AG04449 (cell line): ENCODE data around the gene PHETA2.
"Not testable (repeated sequence)": the region's sequence is repeated elsewhere in the genome, so short reads cannot be mapped to it uniquely, and the experiment has no call there.

Source experiments
- CTCF ChIA-PET: fragments of 350-600 bp; formaldehyde crosslinking; extraction: SDS; loops from one replicate; lab custom pipeline; 2021; ENCODE audit warnings: antibody characterized with exemption; lab: Yijun Ruan, JAX
- POLR2A ChIA-PET: fragments of 400-600, 350-600 bp; formaldehyde crosslinking; extraction: SDS; loops from one replicate; lab custom pipeline; 2020; ENCODE audit warnings: antibody characterized with exemption, inconsistent platforms; lab: Yijun Ruan, JAX
- DNase-seq: peaks from one replicate; pipeline ENCODE4 v3.0.0-alpha.2; 2010; ENCODE audit warnings: low read depth, low spot score
- H3K4me3 ChIP-seq: 2 replicates; pipeline ENCODE4 v1.5.1; 2011; ENCODE audit warnings: low read depth, mild to moderate bottlenecking, control low read depth, low read length
- TF ChIP-seq, protein P1 (sequence below): IDR thresholded peaks from one replicate; pipeline ENCODE4 v1.5.1; 2011; ENCODE audit warnings: mild to moderate bottlenecking, moderate library complexity, low read length, control low read depth, inconsistent platforms; ENCODE audit not compliant: insufficient read depth; ENCODE audit errors: missing control alignments

PHETA2 gene

DNA sequence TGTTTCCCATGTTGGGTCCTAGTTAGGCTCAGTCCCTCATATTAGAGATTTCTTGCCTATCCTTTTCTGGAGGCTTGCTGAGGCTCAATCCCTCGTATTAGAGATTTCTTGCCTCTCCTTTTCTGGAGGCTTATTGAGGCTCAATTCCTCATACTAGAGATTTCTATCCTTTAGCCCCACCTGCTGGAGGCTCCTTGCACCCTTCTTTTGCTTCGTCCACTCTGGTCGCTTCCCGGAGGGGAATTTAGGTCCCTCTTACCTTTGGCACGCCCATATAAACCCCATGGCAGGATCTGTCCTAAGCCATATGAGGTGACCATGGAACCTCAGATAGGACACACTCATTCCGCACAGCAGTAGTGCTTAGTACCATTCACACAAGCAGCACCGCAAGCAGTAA lies 40.7 kb downstream of the PHETA2 start:
- no peak for DNase-seq
- no peak overlapping the region for H3K4me3 ChIP-seq
- ChIA-PET CTCF (no interaction called here), POLR2A (no interaction called here)
- TF ChIP-seq, protein P1, sequence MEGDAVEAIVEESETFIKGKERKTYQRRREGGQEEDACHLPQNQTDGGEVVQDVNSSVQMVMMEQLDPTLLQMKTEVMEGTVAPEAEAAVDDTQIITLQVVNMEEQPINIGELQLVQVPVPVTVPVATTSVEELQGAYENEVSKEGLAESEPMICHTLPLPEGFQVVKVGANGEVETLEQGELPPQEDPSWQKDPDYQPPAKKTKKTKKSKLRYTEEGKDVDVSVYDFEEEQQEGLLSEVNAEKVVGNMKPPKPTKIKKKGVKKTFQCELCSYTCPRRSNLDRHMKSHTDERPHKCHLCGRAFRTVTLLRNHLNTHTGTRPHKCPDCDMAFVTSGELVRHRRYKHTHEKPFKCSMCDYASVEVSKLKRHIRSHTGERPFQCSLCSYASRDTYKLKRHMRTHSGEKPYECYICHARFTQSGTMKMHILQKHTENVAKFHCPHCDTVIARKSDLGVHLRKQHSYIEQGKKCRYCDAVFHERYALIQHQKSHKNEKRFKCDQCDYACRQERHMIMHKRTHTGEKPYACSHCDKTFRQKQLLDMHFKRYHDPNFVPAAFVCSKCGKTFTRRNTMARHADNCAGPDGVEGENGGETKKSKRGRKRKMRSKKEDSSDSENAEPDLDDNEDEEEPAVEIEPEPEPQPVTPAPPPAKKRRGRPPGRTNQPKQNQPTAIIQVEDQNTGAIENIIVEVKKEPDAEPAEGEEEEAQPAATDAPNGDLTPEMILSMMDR: peak; percentile 10

DNA sequence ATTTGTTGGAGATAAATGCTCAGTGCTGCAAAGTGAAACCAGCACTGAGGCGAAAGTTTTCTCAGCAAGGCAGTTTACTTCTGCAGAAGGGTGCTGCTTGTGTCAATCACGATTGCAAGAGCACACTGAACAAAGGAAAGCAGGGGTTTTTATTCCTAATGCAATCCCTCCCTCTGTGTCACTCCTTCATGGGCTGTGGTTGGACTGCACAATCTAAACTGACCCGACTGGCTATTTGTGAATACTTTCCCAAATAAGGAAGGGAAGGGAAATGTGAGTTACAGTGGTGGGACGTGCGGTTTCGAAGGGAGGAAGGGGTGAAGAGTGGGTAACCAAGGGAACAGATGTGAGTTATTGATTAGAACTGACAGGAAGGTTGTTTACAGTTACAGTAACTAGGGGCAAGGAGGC lies 41.4 kb downstream of the PHETA2 start:
- POLR2A ChIA-PET, H3K4me3 ChIP-seq, DNase-seq: not testable (repeated sequence)
- CTCF ChIA-PET: interaction anchor here (1.9 kb wide), 1 partner anchor 24 kb away, joined by 5 read pairs; no protein-coding TSS in a partner anchor

DNA sequence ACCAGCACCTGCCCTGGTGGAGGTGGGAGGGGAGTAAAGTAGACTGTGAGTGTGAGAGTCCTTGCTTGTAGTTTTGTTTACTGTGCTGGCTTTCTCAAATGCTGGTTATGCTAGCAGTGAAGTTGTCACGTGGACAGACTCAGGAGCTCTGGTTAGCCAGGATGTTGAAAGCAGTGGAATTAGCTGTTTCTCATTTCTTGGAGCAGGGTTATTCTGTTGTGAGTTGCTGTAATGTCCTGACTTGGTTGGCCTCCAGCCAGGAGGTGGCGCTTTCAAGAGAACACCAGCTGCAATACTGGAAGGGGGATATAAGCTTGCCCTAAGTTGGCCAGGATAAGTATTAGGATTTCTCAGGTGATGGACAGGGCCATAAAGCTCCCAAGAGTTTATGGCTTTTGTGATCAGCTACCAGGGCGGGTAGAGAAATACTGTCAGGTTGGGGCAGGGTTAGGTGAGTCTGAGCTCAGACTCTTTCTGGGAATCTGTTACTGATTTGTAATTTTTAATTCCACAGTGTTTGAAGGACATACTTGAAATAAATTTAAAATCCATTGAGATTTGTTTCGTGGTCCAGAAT lies 42.9 kb downstream of the PHETA2 start:
- no peak for DNase-seq
- CTCF ChIA-PET: interaction anchor here (0.8 to 1.9 kb wide), 3 partner anchors 26 to 151 kb away, joined by 3 to 5 read pairs (median 4); no protein-coding TSS in a partner anchor
- TF ChIP-seq, protein P1: no peak
- POLR2A ChIA-PET: no interaction called here
- H3K4me3 ChIP-seq: no peak overlapping the region

DNA sequence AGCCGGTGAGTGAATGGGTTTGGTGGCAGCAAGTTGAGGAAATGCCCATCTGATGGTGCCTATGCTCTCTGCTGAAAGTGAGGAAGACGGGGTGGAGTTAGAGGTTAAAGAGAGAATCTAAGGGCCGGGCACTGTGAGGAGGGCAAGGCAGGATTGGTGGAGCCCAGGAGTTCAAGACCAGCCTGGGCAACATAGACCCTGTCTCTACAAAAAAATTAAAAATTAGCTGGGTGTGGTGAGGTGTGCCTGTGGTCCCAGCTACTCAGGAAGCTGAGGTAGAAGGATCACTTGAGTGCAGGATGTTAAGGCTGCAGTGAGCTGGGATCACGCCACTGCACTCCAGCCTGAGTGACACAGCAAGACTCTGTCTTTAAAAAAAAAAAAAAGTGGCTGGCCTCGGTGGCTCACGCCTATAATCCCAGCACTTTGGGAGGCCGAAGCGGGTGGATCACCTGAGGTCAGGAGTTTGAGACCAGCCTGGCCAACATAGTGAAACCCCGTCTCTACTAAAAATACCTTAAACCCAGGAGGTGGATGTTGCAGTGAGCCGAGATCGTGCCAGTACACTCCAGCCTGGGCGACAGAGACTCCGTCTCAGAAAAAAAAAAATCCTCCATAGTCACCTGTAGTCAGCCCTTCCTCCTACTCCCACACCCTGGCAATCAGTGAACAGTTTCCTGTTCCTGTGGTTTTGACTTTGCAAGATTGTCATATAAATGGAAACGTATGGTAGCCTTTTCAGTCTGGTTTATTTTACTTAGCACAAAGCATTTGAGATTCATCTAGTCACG lies 46.4 kb downstream of the PHETA2 start:
- POLR2A ChIA-PET, DNase-seq, H3K4me3 ChIP-seq, CTCF ChIA-PET: not testable (repeated sequence)

DNA sequence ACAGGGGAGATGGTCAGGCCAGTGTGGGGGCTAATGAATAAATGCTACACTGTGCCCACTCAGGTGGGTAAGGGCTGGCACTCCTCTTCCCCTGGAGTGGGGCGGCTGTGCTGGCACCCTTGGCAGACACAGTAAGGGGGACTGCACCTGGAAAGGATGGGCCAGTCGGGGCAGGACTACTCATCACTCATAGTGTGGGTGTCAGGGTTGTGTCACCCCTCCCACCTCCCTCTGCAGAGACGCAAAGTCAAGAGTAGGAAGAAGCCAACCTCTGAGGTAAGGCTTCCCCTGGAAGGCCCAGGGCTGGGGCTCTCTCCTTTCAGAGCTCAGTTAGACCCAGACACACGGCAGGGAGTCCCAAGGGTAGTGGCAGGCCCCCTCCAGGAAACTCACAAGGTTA lies 49.5 kb downstream of the PHETA2 start:
- H3K4me3 ChIP-seq, CTCF ChIA-PET, DNase-seq, POLR2A ChIA-PET: not testable (repeated sequence)

DNA sequence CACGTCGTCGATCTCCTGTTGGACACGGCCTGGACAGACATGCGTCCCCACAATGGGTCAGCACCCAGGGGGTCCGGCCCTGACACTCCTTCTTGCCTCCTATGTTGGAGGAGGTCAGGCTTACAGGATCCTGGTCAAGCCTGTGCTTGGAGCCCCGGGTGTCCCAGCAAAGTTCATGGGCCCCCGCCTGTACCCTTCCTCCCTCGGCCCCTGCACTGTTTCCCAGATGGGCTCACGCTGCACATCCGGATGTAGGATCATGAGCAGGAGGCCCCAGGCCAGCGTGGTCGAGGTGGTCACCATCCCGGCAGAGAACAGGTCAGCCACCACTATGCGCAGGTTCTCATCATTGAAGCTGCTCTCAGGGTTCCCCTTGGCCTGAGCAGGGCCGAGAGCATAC lies 53.6 kb downstream of the PHETA2 start:
- ChIA-PET CTCF (no interaction called here), POLR2A (no interaction called here)
- no peak for DNase-seq
- H3K4me3 ChIP-seq: no peak overlapping the region
- TF ChIP-seq, protein P1: no peak

DNA sequence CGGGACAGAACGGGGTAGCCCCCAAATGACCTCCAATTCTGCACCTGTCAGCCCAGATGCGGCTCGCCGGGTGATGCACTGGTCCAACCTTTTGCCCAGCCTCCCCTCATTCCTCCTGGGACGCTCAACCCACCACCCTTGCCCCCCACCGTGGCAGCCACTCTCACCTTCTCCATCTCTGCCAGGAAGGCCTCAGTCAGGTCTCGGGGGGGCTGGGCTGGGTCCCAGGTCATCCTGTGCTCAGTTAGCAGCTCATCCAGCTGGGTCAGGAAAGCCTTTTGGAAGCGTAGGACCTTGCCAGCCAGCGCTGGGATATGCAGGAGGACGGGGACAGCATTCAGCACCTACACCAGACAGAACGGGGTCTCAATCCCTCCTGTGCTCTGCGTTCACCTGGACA lies 54.0 kb downstream of the PHETA2 start:
- POLR2A ChIA-PET, CTCF ChIA-PET, H3K4me3 ChIP-seq, DNase-seq: not testable (repeated sequence)
